ENCODE measurements around the gene SOX18.
"Not testable (repeated sequence)": the region's sequence is repeated elsewhere in the genome, so short reads cannot be mapped to it uniquely, and the experiment has no call there.

The SOX18 gene

GRCh38 chr20:64025101-64025825, 24.2 kb downstream of the SOX18 start:
- no peak for TF ChIP-seq ZNF274 (IDR thresholded peaks at IDR 0.05; ENCODE audit: low read depth, low read length)
- H3K4me3 ChIP-seq (ENCODE audit: low read length): no peak overlapping the region

GRCh38 chr20:64024141-64024990, 25.1 kb downstream of the SOX18 start:
- TF ChIP-seq ZNF274 (IDR thresholded peaks at IDR 0.05; ENCODE audit: low read depth, low read length): no peak
- H3K4me3 ChIP-seq (ENCODE audit: low read length): no peak overlapping the region

- no peak for TF ChIP-seq ZNF274 (IDR thresholded peaks at IDR 0.05; ENCODE audit: low read depth, low read length)
- no peak overlapping the region for H3K4me3 ChIP-seq (ENCODE audit: low read length)
Observed at GRCh38 chr20:64023361-64024140, 25.9 kb downstream of the SOX18 start.

GRCh38 chr20:64022671-64023360, 26.6 kb downstream of the SOX18 start:
- TF ChIP-seq ZNF274 (IDR thresholded peaks at IDR 0.05; ENCODE audit: low read depth, low read length): no peak
- no peak overlapping the region for H3K4me3 ChIP-seq (ENCODE audit: low read length)

DNA sequence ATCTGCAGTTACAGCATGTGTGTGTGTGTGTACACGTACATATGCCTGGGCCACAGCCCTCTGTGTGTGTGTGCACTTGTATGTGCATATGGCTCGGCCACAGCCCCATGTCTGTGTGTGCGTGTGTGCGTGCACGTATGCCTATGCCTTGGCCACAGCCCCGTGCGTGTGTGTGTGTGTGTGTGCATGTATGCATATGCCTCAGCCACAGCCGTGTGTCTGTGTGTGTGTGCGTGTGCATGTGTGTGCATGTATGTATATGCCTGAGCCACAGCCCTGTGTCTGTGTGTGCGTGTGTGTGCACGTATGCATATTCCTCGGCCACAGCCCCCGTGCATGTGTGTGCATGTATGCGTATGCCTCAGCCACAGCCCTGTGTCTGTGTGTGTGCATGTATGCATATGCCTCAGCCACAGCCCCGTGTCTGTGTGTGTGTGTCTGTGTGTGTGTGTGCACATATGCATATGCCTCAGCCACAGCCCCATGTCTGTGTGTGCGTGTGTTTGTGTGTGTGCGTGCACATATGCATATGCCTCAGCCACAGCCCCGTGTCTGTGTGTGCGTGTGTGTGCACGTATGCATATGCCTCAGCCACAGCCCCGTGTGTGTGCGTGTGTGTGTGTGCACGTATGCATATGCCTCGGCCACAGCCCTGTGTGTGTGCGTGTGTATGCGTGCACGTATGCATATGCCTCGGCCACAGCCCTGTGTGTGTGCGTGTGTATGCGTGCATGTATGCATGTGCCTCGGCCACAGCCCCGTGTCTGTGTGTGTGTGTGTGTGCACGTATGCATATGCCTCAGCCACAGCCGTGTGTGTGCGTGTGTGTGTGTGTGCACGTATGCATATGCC, 28.1 kb downstream of the SOX18 start:
- TF ChIP-seq ZNF274 (IDR thresholded peaks at IDR 0.05; ENCODE audit: low read depth, low read length): no peak
- H3K4me3 ChIP-seq (ENCODE audit: low read length): no peak overlapping the region

DNA sequence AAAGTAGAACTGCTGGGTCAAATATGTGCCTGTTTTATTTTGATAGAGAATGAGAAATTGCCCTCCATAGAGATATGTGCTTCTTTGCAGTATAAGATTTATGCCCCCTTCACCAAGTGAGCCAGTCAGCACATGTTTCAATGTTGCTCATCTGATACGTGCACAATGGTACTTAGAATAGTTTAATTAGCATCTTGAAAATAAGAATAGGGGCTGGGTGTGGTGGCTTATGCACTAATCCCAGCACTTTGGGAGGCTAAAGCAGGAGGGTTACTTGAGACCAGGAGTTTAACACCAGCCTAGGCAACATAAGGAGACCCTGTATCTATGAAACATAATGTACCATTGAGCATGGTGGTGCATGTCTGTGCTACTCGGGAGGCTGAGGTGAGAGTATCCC, 33.8 kb downstream of the SOX18 start:
- no peak for TF ChIP-seq ZNF274 (IDR thresholded peaks at IDR 0.05; ENCODE audit: low read depth, low read length)
- no peak overlapping the region for H3K4me3 ChIP-seq (ENCODE audit: low read length)

GRCh38 chr20:64012385-64013154, 36.9 kb downstream of the SOX18 start:
- not testable (repeated sequence) for H3K4me3 ChIP-seq (ENCODE audit: low read length)

DNA sequence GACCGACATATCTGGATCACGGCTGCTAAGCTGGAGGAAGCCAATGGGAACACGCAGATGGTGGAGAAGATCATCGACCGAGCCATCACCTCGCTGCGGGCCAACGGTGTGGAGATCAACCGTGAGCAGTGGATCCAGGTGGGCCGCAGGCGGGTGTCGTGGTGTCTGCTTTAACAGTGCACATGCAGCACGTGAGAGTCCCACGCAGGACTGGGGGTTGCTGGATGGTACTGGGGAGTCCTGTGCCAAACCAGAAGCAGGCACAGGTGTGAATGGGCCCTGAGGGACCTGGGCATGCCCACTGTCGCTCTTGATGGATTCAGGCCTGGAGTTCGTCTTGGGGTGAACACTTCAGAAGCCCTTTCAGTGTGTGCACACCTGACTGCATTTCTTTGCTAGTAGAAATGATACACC, 38.1 kb downstream of the SOX18 start:
- TF ChIP-seq ZNF274 (IDR thresholded peaks at IDR 0.05; ENCODE audit: low read depth, low read length): no peak
- H3K4me3 ChIP-seq (ENCODE audit: low read length): no peak overlapping the region

DNA sequence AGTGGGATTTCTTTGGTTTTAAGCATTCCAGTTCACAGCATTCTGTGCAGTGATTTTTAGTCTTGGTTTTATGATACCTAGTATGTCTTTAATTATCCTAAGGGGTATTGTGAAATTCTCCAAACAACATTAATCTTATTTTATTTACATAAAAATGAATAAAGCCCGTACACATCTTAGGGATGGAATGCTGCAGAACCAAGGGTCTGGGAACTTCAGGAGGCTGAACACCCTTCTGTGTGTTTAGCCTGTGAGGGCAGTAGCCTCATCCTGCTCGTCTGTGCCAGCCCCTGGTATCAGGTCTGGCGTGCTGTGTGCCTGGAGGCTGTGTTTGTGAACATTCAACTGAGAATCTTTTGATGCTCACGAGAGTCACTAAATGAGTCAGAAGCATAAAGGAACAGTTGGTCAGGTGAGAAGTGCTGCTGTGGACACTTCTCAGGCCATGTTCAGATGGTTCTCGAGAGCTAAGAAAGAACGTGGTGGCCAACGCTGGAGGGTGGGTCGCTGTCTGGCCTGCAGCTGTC, 38.7 kb downstream of the SOX18 start:
- no peak overlapping the region for H3K4me3 ChIP-seq (ENCODE audit: low read length)
- TF ChIP-seq ZNF274 (IDR thresholded peaks at IDR 0.05; ENCODE audit: low read depth, low read length): no peak

DNA sequence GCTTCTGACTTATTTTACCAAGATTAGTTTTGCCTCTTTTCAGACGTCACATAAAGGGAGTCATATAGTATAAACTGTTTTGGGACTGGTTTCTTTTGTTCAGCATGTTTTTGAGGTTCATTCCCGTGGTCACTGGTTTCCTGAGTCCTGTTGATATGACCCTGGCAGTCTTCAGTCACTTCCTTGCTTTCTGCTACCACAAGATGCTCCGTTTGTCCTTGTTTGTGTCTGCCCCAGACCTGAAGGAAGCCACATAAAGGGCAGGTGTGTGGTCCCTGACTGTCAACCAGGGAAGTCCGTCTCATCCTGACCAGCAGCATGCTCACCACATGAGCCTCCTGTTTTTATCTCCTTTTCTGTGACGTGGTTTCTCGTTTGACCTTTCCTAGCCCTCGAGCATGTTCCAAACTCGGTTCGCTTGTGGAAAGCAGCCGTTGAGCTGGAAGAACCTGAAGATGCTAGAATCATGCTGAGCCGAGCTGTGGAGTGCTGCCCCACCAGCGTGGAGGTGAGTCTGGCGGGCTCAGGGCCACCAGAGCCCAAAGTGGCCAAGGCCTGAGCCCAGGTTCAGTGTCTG, 39.5 kb downstream of the SOX18 start:
- no peak overlapping the region for H3K4me3 ChIP-seq (ENCODE audit: low read length)
- no peak for TF ChIP-seq ZNF274 (IDR thresholded peaks at IDR 0.05; ENCODE audit: low read depth, low read length)

- H3K4me3 ChIP-seq (ENCODE audit: low read length): no peak overlapping the region
- TF ChIP-seq ZNF274 (IDR thresholded peaks at IDR 0.05; ENCODE audit: low read depth, low read length): no peak
Observed at GRCh38 chr20:64006902-64007301, 42.5 kb downstream of the SOX18 start.

DNA sequence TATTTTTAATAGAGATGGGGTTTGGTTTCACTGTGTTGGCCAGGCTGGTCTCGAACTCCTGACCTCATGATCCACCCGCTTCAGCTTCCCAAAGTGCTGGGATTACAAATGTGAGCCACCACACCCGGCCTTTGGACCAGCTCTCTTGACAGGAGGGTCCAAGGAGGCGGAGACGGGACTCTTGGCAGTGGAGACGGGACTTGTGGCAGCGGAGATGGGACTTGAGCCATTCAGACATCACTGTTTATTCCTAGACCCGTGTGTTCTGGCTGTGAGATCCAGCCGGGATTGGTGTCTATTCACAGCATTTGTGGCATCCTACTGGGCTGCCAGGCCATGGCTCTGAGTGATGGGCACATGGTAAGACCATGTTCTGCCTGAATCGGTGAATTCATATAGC, 42.9 kb downstream of the SOX18 start:
- TF ChIP-seq ZNF274 (IDR thresholded peaks at IDR 0.05; ENCODE audit: low read depth, low read length): no peak

More for the DNA sequence above, 42.9 kb downstream of the SOX18 start:
- no peak overlapping the region for H3K4me3 ChIP-seq (ENCODE audit: low read length)
